Astrocyte (in vitro differentiated cells and primary cell): ENCODE measurements around the gene ADRA2B. TPM values are rescaled to one million over a fixed set of nuclear protein-coding genes. Genes with fewer than 3 reads are reported as not detected.

Experiments used
- DNase-seq: peaks from one replicate; pipeline ENCODE4 v3.0.0-alpha.2; 2010; ENCODE audit warnings: low read depth
- FAIRE-seq: peaks from 2 replicates; lab custom pipeline; 2011; peaks lifted over from hg19 to GRCh38; lab: Jason Lieb, UNC
- H2AFZ ChIP-seq: 2 replicates; pipeline ENCODE4 v1.6.0; 2012; ENCODE audit warnings: low read depth, low read length, inconsistent platforms
- H3K27ac ChIP-seq: 2 replicates; pipeline ENCODE4 v1.5.1; 2011; ENCODE audit warnings: low read depth, low read length, inconsistent platforms
- H3K27me3 ChIP-seq: 2 replicates; pipeline ENCODE4 v1.6.0; 2011; ENCODE audit warnings: low read length, inconsistent platforms; ENCODE audit not compliant: insufficient read depth
- H3K36me3 ChIP-seq: 2 replicates; pipeline ENCODE4 v1.5.1; 2011; ENCODE audit warnings: low read length, inconsistent platforms; ENCODE audit not compliant: insufficient read depth
- H3K4me1 ChIP-seq: 2 replicates; pipeline ENCODE4 v1.5.1; 2011; ENCODE audit warnings: low read length, inconsistent platforms; ENCODE audit not compliant: insufficient read depth
- H3K4me2 ChIP-seq: 2 replicates; pipeline ENCODE4 v1.6.0; 2012; ENCODE audit warnings: low read length, inconsistent platforms
- H3K4me3 ChIP-seq: 2 replicates; pipeline ENCODE4 v1.5.1; 2011; ENCODE audit warnings: low read depth, mild to moderate bottlenecking, low read length, inconsistent platforms; ENCODE audit not compliant: insufficient read depth
- H3K79me2 ChIP-seq: 2 replicates; pipeline ENCODE4 v1.6.0; 2012; ENCODE audit warnings: mild to moderate bottlenecking, low read length, inconsistent platforms; ENCODE audit not compliant: insufficient read depth
- H3K9ac ChIP-seq: 2 replicates; pipeline ENCODE4 v1.6.0; 2012; ENCODE audit warnings: mild to moderate bottlenecking, low read length, inconsistent platforms
- H3K9me3 ChIP-seq: 2 replicates; pipeline ENCODE4 v1.5.1; 2012; ENCODE audit warnings: low read depth, mild to moderate bottlenecking, low read length, inconsistent platforms; ENCODE audit not compliant: insufficient read depth
- H4K20me1 ChIP-seq: 2 replicates; pipeline ENCODE4 v1.6.0; 2012; ENCODE audit warnings: low read length, inconsistent platforms; ENCODE audit not compliant: insufficient read depth
- H3K27ac Mint-ChIP-seq: one replicate; pipeline ENCODE4 v1.8.0; 2021; ENCODE audit warnings: mild to moderate bottlenecking, mixed read lengths; ENCODE audit not compliant: unreplicated experiment
- H3K27me3 Mint-ChIP-seq: one replicate; pipeline ENCODE4 v1.8.0; 2021; ENCODE audit warnings: low read depth, mixed read lengths; ENCODE audit not compliant: unreplicated experiment
- H3K36me3 Mint-ChIP-seq: one replicate; pipeline ENCODE4 v1.8.0; 2021; ENCODE audit warnings: low read depth, mixed read lengths; ENCODE audit not compliant: unreplicated experiment
- H3K4me1 Mint-ChIP-seq: one replicate; pipeline ENCODE4 v1.8.0; 2021; ENCODE audit warnings: low read depth, mixed read lengths; ENCODE audit not compliant: unreplicated experiment
- H3K4me3 Mint-ChIP-seq: one replicate; pipeline ENCODE4 v1.8.0; 2021; ENCODE audit warnings: mild to moderate bottlenecking, moderate library complexity, mixed read lengths; ENCODE audit not compliant: unreplicated experiment
- H3K9me3 Mint-ChIP-seq: one replicate; pipeline ENCODE4 v1.8.0; 2021; ENCODE audit warnings: mild to moderate bottlenecking, mixed read lengths; ENCODE audit not compliant: unreplicated experiment
- CTCF ChIP-seq: IDR thresholded peaks from 2 replicates; pipeline ENCODE4 v1.5.1; 2011; ENCODE audit warnings: low read depth, mild to moderate bottlenecking, inconsistent platforms, low read length, moderate library complexity; ENCODE audit not compliant: insufficient read depth
- EZH2 ChIP-seq: IDR thresholded peaks from 2 replicates; pipeline ENCODE4 v1.6.1; 2012; ENCODE audit warnings: mild to moderate bottlenecking, low read length, inconsistent platforms; ENCODE audit not compliant: insufficient read depth
- total RNA-seq: library from RNA; stranded (reverse); gene quantifications from 2 replicates; pipeline ENCODE4 v1.2.1, GENCODE V29; 2021

Gene ADRA2B
- total RNA-seq, 1 donor from 2014 or later: not detected

GRCh38 chr2:96111823-96112500 is 4.4 kb downstream of the ADRA2B start:
- no peak overlapping the region for H3K4me3 Mint-ChIP-seq
- H3K9ac ChIP-seq: no peak overlapping the region
- H3K4me2 ChIP-seq: no peak overlapping the region
- H3K27ac Mint-ChIP-seq: no peak overlapping the region
- H3K27ac ChIP-seq: no peak overlapping the region
- H4K20me1 ChIP-seq: no peaks in the 10 kb centered on the region
- H3K4me1 Mint-ChIP-seq: peaks cover 5% of the 10 kb centered on the region
- H3K79me2 ChIP-seq: no peaks in the 10 kb centered on the region
- H3K27me3 Mint-ChIP-seq: peaks cover 51% of the 10 kb centered on the region
- peaks cover 21% of the 10 kb centered on the region for H3K27me3 ChIP-seq
- H2AFZ ChIP-seq: no peak overlapping the region
- H3K4me3 ChIP-seq: no peak overlapping the region
- no peaks in the 10 kb centered on the region for H3K36me3 ChIP-seq
- TF ChIP-seq EZH2 (no peak), CTCF (no peak)
- FAIRE-seq (no peak), DNase-seq (no peak)
- H3K9me3 Mint-ChIP-seq: peaks cover 4% of the 10 kb centered on the region
- no peaks in the 10 kb centered on the region for H3K9me3 ChIP-seq
- no peaks in the 10 kb centered on the region for H3K36me3 Mint-ChIP-seq
- no peaks in the 10 kb centered on the region for H3K4me1 ChIP-seq

DNA sequence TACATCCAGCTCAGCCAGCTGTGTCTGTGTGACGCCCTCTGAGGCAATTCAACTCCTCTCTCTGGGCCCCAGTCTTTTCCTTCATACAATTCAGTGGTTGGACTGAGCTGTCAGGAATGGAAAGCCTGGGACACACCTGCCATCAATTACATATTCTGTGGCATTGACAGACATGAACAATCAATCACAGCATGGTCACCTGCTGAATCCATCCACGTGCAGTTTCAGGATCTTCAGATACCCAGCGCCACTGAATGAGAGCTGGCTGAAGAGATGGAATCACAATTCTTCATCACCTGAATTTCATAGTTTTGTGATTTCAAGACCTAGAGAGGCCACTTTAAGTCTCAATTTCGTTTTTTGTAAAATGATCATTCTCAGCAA is 5.1 kb downstream of the ADRA2B start:
- no peak for TF ChIP-seq CTCF
- Mint-ChIP-seq H3K27me3 (peaks cover 51% of the 10 kb centered on the region), H3K27ac (no peak overlapping the region), H3K9me3 (peaks cover 4% of the 10 kb centered on the region), H3K4me3 (no peak overlapping the region), H3K4me1 (peaks cover 5% of the 10 kb centered on the region), H3K36me3 (no peaks in the 10 kb centered on the region)
- Histone ChIP-seq H3K4me2 (no peak overlapping the region), H2AFZ (no peak overlapping the region), H4K20me1 (no peaks in the 10 kb centered on the region), H3K4me3 (no peak overlapping the region), H3K27me3 (peaks cover 21% of the 10 kb centered on the region), H3K9me3 (no peaks in the 10 kb centered on the region), H3K36me3 (no peaks in the 10 kb centered on the region), H3K9ac (no peak overlapping the region), H3K4me1 (no peaks in the 10 kb centered on the region), H3K79me2 (no peaks in the 10 kb centered on the region), H3K27ac (no peak overlapping the region)
- no peak for DNase-seq
- no peak for FAIRE-seq

GRCh38 chr2:96110621-96111256 is 5.6 kb downstream of the ADRA2B start:
- Histone ChIP-seq H3K4me3 (no peak overlapping the region), H3K27ac (no peak overlapping the region), H2AFZ (no peak overlapping the region), H3K79me2 (no peaks in the 10 kb centered on the region), H4K20me1 (no peaks in the 10 kb centered on the region), H3K27me3 (peaks cover 16% of the 10 kb centered on the region), H3K4me2 (no peak overlapping the region), H3K4me1 (no peaks in the 10 kb centered on the region), H3K36me3 (no peaks in the 10 kb centered on the region), H3K9me3 (peaks cover 3% of the 10 kb centered on the region), H3K9ac (no peak overlapping the region)
- Mint-ChIP-seq H3K9me3 (peaks cover 4% of the 10 kb centered on the region), H3K4me3 (no peak overlapping the region), H3K4me1 (peaks cover 5% of the 10 kb centered on the region), H3K36me3 (no peaks in the 10 kb centered on the region), H3K27ac (no peak overlapping the region), H3K27me3 (peaks cover 50% of the 10 kb centered on the region)
- FAIRE-seq (no peak), DNase-seq (no peak)
- TF ChIP-seq CTCF (no peak), EZH2 (no peak)
